HEK293T (cell line): Measurements from ENCODE around the gene ANKRD33.

Source experiments
- CTCF ChIA-PET: fragments of 350-600 bp; formaldehyde crosslinking; extraction: SDS; loops from one replicate; lab custom pipeline; 2021; ENCODE audit warnings: antibody characterized with exemption, inconsistent platforms; lab: Yijun Ruan, JAX
- POLR2A ChIA-PET: fragments of 350-600 bp; formaldehyde crosslinking; extraction: SDS; loops from one replicate; lab custom pipeline; 2020; ENCODE audit warnings: antibody characterized with exemption, inconsistent platforms; lab: Yijun Ruan, JAX
- DNase-seq: peaks from one replicate; pipeline ENCODE4 v3.0.0; 2012; ENCODE audit warnings: mixed read lengths; ENCODE audit errors: extremely low spot score
- ARNT ChIP-seq: fragments of 450-650 bp; IDR thresholded peaks from 2 replicates; pipeline ENCODE4 v1.6.1; 2017; ENCODE audit warnings: mild to moderate bottlenecking
- BHLHE40 ChIP-seq: fragments of 450-650 bp; IDR thresholded peaks from 2 replicates; pipeline ENCODE4 v1.6.1; 2016; ENCODE audit warnings: mild to moderate bottlenecking, moderate library complexity, borderline replicate concordance
- CTBP1 ChIP-seq: fragments of 450-650 bp; IDR thresholded peaks from 2 replicates; pipeline ENCODE4 v1.6.1; 2016; ENCODE audit warnings: borderline replicate concordance
- ELF4 ChIP-seq: fragments of 450-650 bp; IDR thresholded peaks from 2 replicates; pipeline ENCODE4 v1.6.1; 2017; ENCODE audit warnings: antibody characterized with exemption
- FOXA1 ChIP-seq: fragments of 450-650 bp; IDR thresholded peaks from 2 replicates; pipeline ENCODE4 v1.6.1; 2016; ENCODE audit warnings: mild to moderate bottlenecking
- FOXK2 ChIP-seq: fragments of 450-650 bp; IDR thresholded peaks from 2 replicates; pipeline ENCODE4 v1.6.1; 2016; ENCODE audit warnings: mild to moderate bottlenecking
- FOXM1 ChIP-seq: fragments of 450-650 bp; IDR thresholded peaks from 2 replicates; pipeline ENCODE4 v1.6.1; 2017; ENCODE audit warnings: mild to moderate bottlenecking, borderline replicate concordance
- HDGF ChIP-seq: fragments of 450-650 bp; IDR thresholded peaks from 2 replicates; pipeline ENCODE4 v1.6.1; 2017; ENCODE audit warnings: antibody characterized with exemption, borderline replicate concordance
- L3MBTL2 ChIP-seq: fragments of 450-650 bp; conservative IDR thresholded peaks from 2 replicates; pipeline ENCODE4 v1.6.1; 2016; ENCODE audit warnings: mild to moderate bottlenecking
- LEF1 ChIP-seq: fragments of 450-650 bp; IDR thresholded peaks from 2 replicates; pipeline ENCODE4 v1.6.1; 2017; ENCODE audit warnings: mild to moderate bottlenecking, borderline replicate concordance
- NFRKB ChIP-seq: fragments of 450-650 bp; IDR thresholded peaks from 2 replicates; pipeline ENCODE4 v1.6.1; 2016; ENCODE audit warnings: mild to moderate bottlenecking, moderate library complexity
- PKNOX1 ChIP-seq: fragments of 450-650 bp; IDR thresholded peaks from 2 replicates; pipeline ENCODE4 v1.6.1; 2016
- SP1 ChIP-seq: fragments of 450-650 bp; IDR thresholded peaks from 2 replicates; pipeline ENCODE4 v1.6.1; 2017
- SUZ12 ChIP-seq: fragments of 450-650 bp; IDR thresholded peaks from 2 replicates; pipeline ENCODE4 v1.6.1; 2016; ENCODE audit warnings: mild to moderate bottlenecking
- TARDBP ChIP-seq: fragments of 450-650 bp; IDR thresholded peaks from 2 replicates; pipeline ENCODE4 v1.6.1; 2016
- ZNF384 ChIP-seq: fragments of 450-650 bp; IDR thresholded peaks from 2 replicates; pipeline ENCODE4 v1.6.1; 2016

ANKRD33 gene

GRCh38 chr12:51886021-51886710 lies 1.7 kb upstream of the ANKRD33 start:
- ChIA-PET POLR2A (no interaction called here), CTCF (interaction anchor here (1.8 kb wide), 1 partner anchor 11 kb away, joined by 8 read pairs; no protein-coding TSS in a partner anchor)
- TF ChIP-seq CTBP1 = no peak
- no peak for TF ChIP-seq NFRKB
- TF ChIP-seq BHLHE40 = no peak
- TF ChIP-seq SUZ12 = no peak
- no peak for TF ChIP-seq FOXA1
- no peak for TF ChIP-seq PKNOX1
- no peak for TF ChIP-seq ARNT
- TF ChIP-seq HDGF = no peak
- TF ChIP-seq ELF4 = no peak
- DNase-seq = no peak

- no peak for DNase-seq
- CTCF ChIA-PET = interaction anchor here (1.0 kb wide), 1 partner anchor 13 kb away, joined by 3 read pairs; no protein-coding TSS in a partner anchor
- POLR2A ChIA-PET = no interaction called here
- TF ChIP-seq LEF1 (no peak), ELF4 (no peak), PKNOX1 (no peak), L3MBTL2 (no peak), ARNT (no peak), FOXM1 (no peak), HDGF (no peak), FOXK2 (no peak), SP1 (no peak)
Observed at GRCh38 chr12:51888316-51889215, 663 bp downstream of the ANKRD33 start.

GRCh38 chr12:51889216-51890132 lies 1.6 kb downstream of the ANKRD33 start:
- TF ChIP-seq FOXK2 (no peak), LEF1 (no peak), L3MBTL2 (no peak), ELF4 (no peak), ZNF384 (no peak), PKNOX1 (no peak), BHLHE40 (no peak), SP1 (no peak), FOXA1 (no peak), SUZ12 (no peak), CTBP1 (no peak), TARDBP (no peak), HDGF (no peak), FOXM1 (no peak), ARNT (no peak), NFRKB (no peak)
- ChIA-PET POLR2A (no interaction called here), CTCF (interaction anchor here (0.8 kb wide), 1 partner anchor 14 kb away, joined by 4 read pairs; no protein-coding TSS in a partner anchor)
- no peak for DNase-seq

- ChIA-PET POLR2A (no interaction called here), CTCF (interaction anchor here (0.8 kb wide), 1 partner anchor 15 kb away, joined by 4 read pairs; no protein-coding TSS in a partner anchor)
- TF ChIP-seq FOXK2 (no peak), SP1 (no peak), PKNOX1 (no peak), CTBP1 (no peak), FOXM1 (no peak), HDGF (no peak), L3MBTL2 (no peak), LEF1 (no peak), ARNT (no peak), ELF4 (no peak), TARDBP (no peak)
Observed at GRCh38 chr12:51890133-51890464, 2.2 kb downstream of the ANKRD33 start.

More at GRCh38 chr12:51890133-51890464, 2.2 kb downstream of the ANKRD33 start:
- DNase-seq = no peak
